KMS-11 (cell line): ENCODE measurements around the gene LEMD2.

ENCODE experiments used
- H2AFZ ChIP-seq: fragments of 200-600 bp; sonication (generic); 2 replicates; pipeline ENCODE4 v1.6.1; 2016; ENCODE audit warnings: antibody characterized with exemption, mixed run types, low read depth
- H3K27ac ChIP-seq: fragments of 200-600 bp; sonication (generic); 2 replicates; pipeline ENCODE4 v1.6.1; 2016; ENCODE audit warnings: mild to moderate bottlenecking, mixed run types
- H3K27me3 ChIP-seq: fragments of 200-600 bp; sonication (generic); 2 replicates; pipeline ENCODE4 v1.6.1; 2017; ENCODE audit warnings: mild to moderate bottlenecking, low read depth, mixed run types, moderate library complexity; ENCODE audit not compliant: insufficient read depth
- H3K36me3 ChIP-seq: fragments of 200-600 bp; sonication (generic); 2 replicates; pipeline ENCODE4 v1.6.1; 2017; ENCODE audit warnings: mild to moderate bottlenecking, mixed run types; ENCODE audit not compliant: insufficient read depth
- H3K4me1 ChIP-seq: fragments of 200-600 bp; sonication (generic); 2 replicates; pipeline ENCODE4 v1.6.1; 2016; ENCODE audit warnings: mild to moderate bottlenecking, low read depth, mixed run types; ENCODE audit not compliant: poor library complexity, severe bottlenecking
- H3K4me2 ChIP-seq: fragments of 200-600 bp; sonication (generic); 2 replicates; pipeline ENCODE4 v1.7.0; 2016; ENCODE audit warnings: mild to moderate bottlenecking, mixed run types
- H3K4me3 ChIP-seq: fragments of 200-600 bp; sonication (generic); IDR thresholded peaks from 2 replicates; pipeline ENCODE4 v1.6.1; 2017; ENCODE audit warnings: low read depth, low read length, mixed read lengths; ENCODE audit not compliant: insufficient read depth
- H3K79me2 ChIP-seq: fragments of 200-600 bp; sonication (generic); 2 replicates; pipeline ENCODE4 v1.6.1; 2016; ENCODE audit warnings: low read depth, mixed run types; ENCODE audit not compliant: insufficient read depth
- H3K9ac ChIP-seq: fragments of 200-600 bp; sonication (generic); 2 replicates; pipeline ENCODE4 v1.6.1; 2016; ENCODE audit warnings: mild to moderate bottlenecking, mixed run types
- H4K20me1 ChIP-seq: fragments of 200-600 bp; sonication (generic); 2 replicates; pipeline ENCODE4 v1.6.1; 2016; ENCODE audit warnings: mild to moderate bottlenecking, mixed run types; ENCODE audit not compliant: insufficient read depth
- TF ChIP-seq, protein P1 (sequence below): fragments of 200-600 bp; sonication (generic); conservative IDR thresholded peaks from 2 replicates; pipeline ENCODE4 v1.6.1; 2017; ENCODE audit warnings: low read depth, mild to moderate bottlenecking, antibody characterized with exemption, low read length, moderate library complexity, mixed read lengths

Gene LEMD2

DNA sequence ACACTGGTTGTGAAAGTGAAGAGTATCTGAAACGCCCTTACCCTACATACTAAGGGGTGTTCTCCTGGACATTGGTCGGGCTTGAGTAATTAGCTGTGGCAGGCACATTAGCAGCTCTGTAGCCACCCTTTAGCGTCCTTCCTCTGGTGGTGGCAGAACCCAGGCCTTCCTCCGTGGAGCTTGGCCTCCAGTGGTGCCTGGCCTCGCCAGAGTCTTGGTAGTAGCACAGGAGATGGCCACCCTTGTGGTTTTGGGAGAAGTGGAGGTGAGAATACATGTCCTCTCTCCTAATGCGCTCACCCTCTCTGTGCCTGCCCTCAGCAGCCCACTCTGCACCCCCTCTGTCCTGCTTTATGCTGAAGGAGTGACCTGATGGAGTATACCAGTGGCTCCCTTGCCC is 59.9 kb downstream of the LEMD2 start:
- peaks cover 56% of the 10 kb centered on the region for H3K27me3 ChIP-seq
- no peak overlapping the region for H3K9ac ChIP-seq
- H3K4me3 ChIP-seq = no peak overlapping the region
- TF ChIP-seq, protein P1, sequence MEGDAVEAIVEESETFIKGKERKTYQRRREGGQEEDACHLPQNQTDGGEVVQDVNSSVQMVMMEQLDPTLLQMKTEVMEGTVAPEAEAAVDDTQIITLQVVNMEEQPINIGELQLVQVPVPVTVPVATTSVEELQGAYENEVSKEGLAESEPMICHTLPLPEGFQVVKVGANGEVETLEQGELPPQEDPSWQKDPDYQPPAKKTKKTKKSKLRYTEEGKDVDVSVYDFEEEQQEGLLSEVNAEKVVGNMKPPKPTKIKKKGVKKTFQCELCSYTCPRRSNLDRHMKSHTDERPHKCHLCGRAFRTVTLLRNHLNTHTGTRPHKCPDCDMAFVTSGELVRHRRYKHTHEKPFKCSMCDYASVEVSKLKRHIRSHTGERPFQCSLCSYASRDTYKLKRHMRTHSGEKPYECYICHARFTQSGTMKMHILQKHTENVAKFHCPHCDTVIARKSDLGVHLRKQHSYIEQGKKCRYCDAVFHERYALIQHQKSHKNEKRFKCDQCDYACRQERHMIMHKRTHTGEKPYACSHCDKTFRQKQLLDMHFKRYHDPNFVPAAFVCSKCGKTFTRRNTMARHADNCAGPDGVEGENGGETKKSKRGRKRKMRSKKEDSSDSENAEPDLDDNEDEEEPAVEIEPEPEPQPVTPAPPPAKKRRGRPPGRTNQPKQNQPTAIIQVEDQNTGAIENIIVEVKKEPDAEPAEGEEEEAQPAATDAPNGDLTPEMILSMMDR = no peak
- H3K4me1 ChIP-seq = no peaks in the 10 kb centered on the region
- no peak overlapping the region for H2AFZ ChIP-seq
- no peak overlapping the region for H3K27ac ChIP-seq
- H4K20me1 ChIP-seq = no peaks in the 10 kb centered on the region
- no peaks in the 10 kb centered on the region for H3K36me3 ChIP-seq
- H3K79me2 ChIP-seq = no peaks in the 10 kb centered on the region
- H3K4me2 ChIP-seq = no peak overlapping the region

DNA sequence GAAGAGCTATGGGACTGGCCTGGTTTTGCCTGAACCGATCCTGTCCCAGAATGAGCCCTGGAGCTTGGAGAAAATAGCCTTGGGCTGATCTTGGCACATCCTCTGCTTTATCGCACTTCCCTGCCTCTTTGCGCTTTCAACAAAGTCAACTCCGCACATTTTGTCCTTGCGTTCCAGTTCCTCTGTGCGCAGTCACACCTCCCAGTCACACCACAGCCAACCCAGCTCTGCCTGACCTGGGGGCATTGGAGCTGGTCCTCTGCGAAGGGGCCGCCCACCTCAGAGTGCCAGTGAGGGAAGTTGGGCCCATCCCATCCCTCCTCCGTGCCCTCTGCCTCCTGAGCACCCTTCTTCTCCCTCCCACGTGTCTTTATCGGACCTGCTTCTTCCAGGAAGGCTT is 60.5 kb downstream of the LEMD2 start:
- H2AFZ ChIP-seq = no peak overlapping the region
- H3K9ac ChIP-seq = no peak overlapping the region
- no peaks in the 10 kb centered on the region for H4K20me1 ChIP-seq
- no peak overlapping the region for H3K27ac ChIP-seq
- TF ChIP-seq, protein P1 = no peak
- H3K4me1 ChIP-seq = no peaks in the 10 kb centered on the region
- no peak overlapping the region for H3K4me3 ChIP-seq
- no peaks in the 10 kb centered on the region for H3K36me3 ChIP-seq
- H3K4me2 ChIP-seq = no peak overlapping the region
- peaks cover 62% of the 10 kb centered on the region for H3K27me3 ChIP-seq
- H3K79me2 ChIP-seq = no peaks in the 10 kb centered on the region

DNA sequence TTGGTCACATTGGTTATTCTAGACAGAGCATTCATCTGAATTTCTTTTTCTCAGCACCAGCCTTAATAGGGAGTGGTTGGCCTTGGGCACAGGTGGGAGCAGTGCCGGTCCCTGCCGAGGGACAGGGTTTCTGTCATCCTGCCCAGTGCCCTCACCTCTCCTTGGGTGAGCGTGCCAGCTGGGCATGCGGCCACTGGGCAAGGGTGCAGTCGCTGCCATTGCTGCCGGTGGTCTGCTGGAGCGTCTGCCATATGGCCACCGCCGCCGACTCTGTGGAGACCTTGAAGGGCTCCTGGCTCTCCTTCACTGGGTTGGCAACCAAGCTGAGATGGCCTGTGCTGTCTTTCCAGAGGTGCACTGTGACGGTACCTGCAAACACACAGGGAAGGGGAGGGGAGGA is 61.0 kb downstream of the LEMD2 start:
- Histone ChIP-seq H3K9ac (no peak overlapping the region), H3K36me3 (no peaks in the 10 kb centered on the region), H2AFZ (no peak overlapping the region), H3K27ac (no peak overlapping the region), H3K4me3 (no peak overlapping the region), H3K27me3 (peaks cover 67% of the 10 kb centered on the region), H4K20me1 (no peaks in the 10 kb centered on the region), H3K4me2 (no peak overlapping the region), H3K4me1 (no peaks in the 10 kb centered on the region), H3K79me2 (no peaks in the 10 kb centered on the region)
- TF ChIP-seq, protein P1 = no peak

DNA sequence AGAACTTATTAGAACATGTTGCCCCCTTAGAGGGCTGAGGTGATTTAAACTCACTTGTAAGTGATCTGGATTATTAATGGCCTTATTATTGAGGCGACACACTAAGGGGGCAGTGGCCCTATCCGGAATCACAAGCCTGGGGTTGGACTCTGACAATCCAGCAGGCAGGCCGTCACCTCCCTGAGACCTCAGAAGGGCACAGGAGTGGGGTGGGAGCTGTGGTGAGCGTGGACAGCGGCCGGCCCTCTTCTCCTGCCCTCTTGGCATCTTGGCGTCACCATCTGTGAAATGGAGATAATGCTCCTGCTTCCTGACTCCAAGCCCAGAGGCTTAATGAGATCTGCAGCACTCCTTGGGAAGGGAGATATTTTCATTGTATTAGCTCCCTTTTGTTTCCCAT is 61.8 kb downstream of the LEMD2 start:
- Histone ChIP-seq H3K9ac (no peak overlapping the region), H3K27me3 (peaks cover 74% of the 10 kb centered on the region), H3K4me2 (no peak overlapping the region)

More for the DNA sequence above, 61.8 kb downstream of the LEMD2 start:
- TF ChIP-seq, protein P1 = no peak
- no peaks in the 10 kb centered on the region for H3K36me3 ChIP-seq
- H3K4me3 ChIP-seq = no peak overlapping the region
- no peak overlapping the region for H2AFZ ChIP-seq
- H3K79me2 ChIP-seq = no peaks in the 10 kb centered on the region
- H3K4me1 ChIP-seq = no peaks in the 10 kb centered on the region
- H4K20me1 ChIP-seq = no peaks in the 10 kb centered on the region
- H3K27ac ChIP-seq = no peak overlapping the region
